ENCODE data around the gene DNER.

DNER gene

DNA sequence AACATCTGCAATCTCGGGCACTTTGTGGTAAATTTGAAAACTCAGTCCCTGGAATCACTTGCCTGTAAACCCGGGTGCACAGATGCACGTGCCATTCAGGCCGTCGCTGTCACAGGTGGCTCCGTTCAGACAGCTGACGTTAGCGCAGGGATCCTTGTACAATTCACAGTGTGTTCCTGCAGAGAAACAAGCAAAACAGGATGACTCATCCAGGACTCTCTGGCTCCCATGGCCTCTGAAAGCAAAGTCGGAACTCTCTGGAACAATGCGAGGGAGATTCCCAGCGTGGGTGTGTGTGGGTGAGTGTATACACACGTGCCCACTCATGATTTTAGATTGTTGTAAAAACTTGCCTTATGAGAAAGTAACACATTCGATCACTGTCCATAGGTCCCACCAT, 307.2 kb downstream of the DNER start:
- Histone ChIP-seq H3K4me1 (ENCODE audit: control insufficient read depth, insufficient read depth, low read length) (peaks cover 40% of the 10 kb centered on the region), H3K36me3 (ENCODE audit: insufficient read depth, low read length) (no peaks in the 10 kb centered on the region), H3K4me2 (ENCODE audit: low read length) (peak overlapping the region; percentile 36), H3K27me3 (ENCODE audit: control insufficient read depth, insufficient read depth, low read length) (no peaks in the 10 kb centered on the region), H3K9ac (ENCODE audit: low read depth, low read length) (peak overlapping the region; percentile 57), H3K4me3 (ENCODE audit: low read length) (no peak overlapping the region), H3K9me3 (replicated peaks; ENCODE audit: low read length) (no peaks in the 10 kb centered on the region)

DNA sequence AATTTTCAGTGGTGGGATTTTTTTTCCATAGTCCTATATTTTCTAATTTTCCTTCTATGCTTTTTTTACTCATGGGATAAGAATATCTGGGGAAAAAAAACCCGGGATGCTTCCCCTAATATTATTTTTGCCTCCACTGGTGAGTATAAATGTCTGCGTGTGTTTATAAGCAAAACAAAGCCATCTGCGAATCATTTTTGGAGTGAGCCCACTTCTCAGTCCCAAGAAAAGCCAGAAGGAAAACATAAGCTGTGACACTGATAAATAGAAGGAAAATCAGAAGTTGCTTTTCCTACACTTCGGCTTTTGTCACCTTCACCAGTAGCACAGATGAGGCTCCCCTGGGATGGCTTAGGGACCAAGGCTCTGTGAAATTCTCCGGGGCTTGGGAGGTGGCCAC, 308.6 kb downstream of the DNER start:
- Histone ChIP-seq H3K36me3 (ENCODE audit: insufficient read depth, low read length) (no peaks in the 10 kb centered on the region), H3K4me2 (ENCODE audit: low read length) (no peak overlapping the region), H3K9me3 (replicated peaks; ENCODE audit: low read length) (no peaks in the 10 kb centered on the region), H3K4me1 (ENCODE audit: control insufficient read depth, insufficient read depth, low read length) (peaks cover 40% of the 10 kb centered on the region), H3K4me3 (ENCODE audit: low read length) (no peak overlapping the region), H3K9ac (ENCODE audit: low read depth, low read length) (no peak overlapping the region), H3K27me3 (ENCODE audit: control insufficient read depth, insufficient read depth, low read length) (no peaks in the 10 kb centered on the region)

DNA sequence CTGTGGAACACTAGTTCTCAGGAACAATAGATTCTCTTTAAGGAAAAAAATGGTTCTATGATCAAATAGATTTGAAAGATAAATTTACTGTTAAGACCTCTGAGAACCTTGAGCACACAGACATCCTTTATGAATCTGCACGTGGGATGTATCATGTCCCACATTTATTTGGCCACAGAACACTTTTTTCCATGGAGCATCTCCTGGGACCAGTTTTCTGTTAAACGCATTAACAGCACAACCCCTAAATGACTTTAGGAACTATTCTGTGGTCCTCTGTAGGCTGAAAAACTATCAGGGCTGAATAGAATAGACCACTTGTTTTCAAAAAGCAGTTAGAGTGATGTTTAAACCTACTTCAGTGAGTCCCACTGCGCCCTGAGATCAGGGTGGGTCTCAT, 311.1 kb downstream of the DNER start:
- Histone ChIP-seq H3K36me3 (ENCODE audit: insufficient read depth, low read length) (no peaks in the 10 kb centered on the region), H3K9ac (ENCODE audit: low read depth, low read length) (no peak overlapping the region), H3K9me3 (replicated peaks; ENCODE audit: low read length) (no peaks in the 10 kb centered on the region), H3K27me3 (ENCODE audit: control insufficient read depth, insufficient read depth, low read length) (no peaks in the 10 kb centered on the region), H3K4me3 (ENCODE audit: low read length) (no peak overlapping the region), H3K4me1 (ENCODE audit: control insufficient read depth, insufficient read depth, low read length) (peaks cover 18% of the 10 kb centered on the region), H3K4me2 (ENCODE audit: low read length) (no peak overlapping the region)

DNA sequence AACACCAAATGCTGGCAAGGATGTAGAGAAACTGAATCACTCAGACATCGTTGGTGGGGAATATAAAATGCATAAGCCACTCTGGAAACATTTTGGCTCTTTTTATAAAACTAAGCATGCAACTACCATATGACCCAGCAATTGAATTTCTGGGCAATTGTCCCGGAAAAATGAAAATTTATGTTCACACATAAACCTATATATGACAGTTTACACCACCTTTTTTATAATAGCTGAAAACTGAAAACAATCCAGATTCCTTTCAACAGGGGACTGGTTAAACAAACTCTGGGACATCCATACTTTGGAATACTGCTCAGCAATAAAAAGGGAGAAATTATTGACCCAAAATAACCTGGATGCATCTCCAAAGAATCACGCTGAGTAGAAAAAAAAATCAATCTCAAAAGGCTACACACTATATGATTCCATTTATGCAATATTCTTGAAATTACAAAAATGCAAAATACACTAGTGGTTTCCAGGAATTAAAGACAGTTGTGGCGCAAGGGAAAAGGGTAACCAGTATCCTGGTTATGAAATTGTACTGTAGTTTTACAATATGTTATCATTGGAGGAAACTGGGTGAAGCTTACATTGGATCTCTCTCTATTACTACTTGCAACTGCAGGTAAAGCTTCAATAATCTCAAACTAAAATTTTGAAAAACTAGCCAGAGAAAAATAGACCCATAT, 313.0 kb downstream of the DNER start:
- no peaks in the 10 kb centered on the region for H3K36me3 ChIP-seq (ENCODE audit: insufficient read depth, low read length)
- H3K9ac ChIP-seq (ENCODE audit: low read depth, low read length): no peak overlapping the region
- no peaks in the 10 kb centered on the region for H3K9me3 ChIP-seq (replicated peaks; ENCODE audit: low read length)
- no peaks in the 10 kb centered on the region for H3K4me1 ChIP-seq (ENCODE audit: control insufficient read depth, insufficient read depth, low read length)
- no peak overlapping the region for H3K4me2 ChIP-seq (ENCODE audit: low read length)
- no peak overlapping the region for H3K4me3 ChIP-seq (ENCODE audit: low read length)
- H3K27me3 ChIP-seq (ENCODE audit: control insufficient read depth, insufficient read depth, low read length): no peaks in the 10 kb centered on the region

DNA sequence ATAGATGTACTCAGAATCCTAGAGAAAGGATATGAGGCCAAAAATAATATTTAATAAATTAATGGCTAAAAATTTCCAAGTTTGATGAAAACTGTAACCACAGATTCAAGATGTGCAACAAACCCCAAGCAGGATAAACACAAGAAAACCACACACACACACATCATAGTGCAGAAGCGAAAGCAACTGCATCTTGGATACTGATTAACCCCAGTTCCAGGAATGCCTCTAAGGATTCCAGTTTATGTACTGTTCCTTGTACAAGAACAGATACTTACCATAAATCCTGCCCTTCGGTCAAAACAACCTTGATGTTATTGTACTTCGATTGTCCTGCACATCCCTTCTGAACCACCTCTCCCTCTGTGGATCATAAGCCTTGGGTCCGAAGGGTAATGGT, 320.4 kb downstream of the DNER start:
- H3K9me3 ChIP-seq (replicated peaks; ENCODE audit: low read length): peaks cover 5% of the 10 kb centered on the region
- no peak overlapping the region for H3K4me3 ChIP-seq (ENCODE audit: low read length)
- no peak overlapping the region for H3K4me2 ChIP-seq (ENCODE audit: low read length)
- H3K27me3 ChIP-seq (ENCODE audit: control insufficient read depth, insufficient read depth, low read length): no peaks in the 10 kb centered on the region
- H3K9ac ChIP-seq (ENCODE audit: low read depth, low read length): no peak overlapping the region
- no peaks in the 10 kb centered on the region for H3K4me1 ChIP-seq (ENCODE audit: control insufficient read depth, insufficient read depth, low read length)
- no peaks in the 10 kb centered on the region for H3K36me3 ChIP-seq (ENCODE audit: insufficient read depth, low read length)

DNA sequence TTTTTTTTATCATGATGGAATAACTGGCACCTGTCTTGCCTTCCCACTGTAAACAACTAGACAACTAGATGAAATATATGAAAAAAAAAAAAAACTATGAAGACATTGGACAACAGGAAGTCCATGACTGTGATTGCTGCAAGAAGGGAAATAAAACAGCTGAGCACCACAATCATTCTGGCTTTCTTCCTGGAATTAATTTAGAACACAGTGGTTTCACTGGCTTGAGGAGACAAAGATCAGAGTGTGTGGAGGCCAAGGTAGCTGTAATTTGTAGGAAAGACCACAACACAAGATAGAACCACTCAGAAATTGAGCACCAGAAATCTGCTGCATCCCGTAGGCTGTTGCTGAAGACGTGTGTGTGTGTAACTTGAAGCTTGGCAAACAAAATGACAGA, 322.2 kb downstream of the DNER start:
- Histone ChIP-seq H3K27me3 (ENCODE audit: control insufficient read depth, insufficient read depth, low read length) (no peaks in the 10 kb centered on the region), H3K9ac (ENCODE audit: low read depth, low read length) (no peak overlapping the region), H3K36me3 (ENCODE audit: insufficient read depth, low read length) (no peaks in the 10 kb centered on the region), H3K4me2 (ENCODE audit: low read length) (no peak overlapping the region), H3K9me3 (replicated peaks; ENCODE audit: low read length) (peaks cover 5% of the 10 kb centered on the region), H3K4me1 (ENCODE audit: control insufficient read depth, insufficient read depth, low read length) (no peaks in the 10 kb centered on the region), H3K4me3 (ENCODE audit: low read length) (no peak overlapping the region)

DNA sequence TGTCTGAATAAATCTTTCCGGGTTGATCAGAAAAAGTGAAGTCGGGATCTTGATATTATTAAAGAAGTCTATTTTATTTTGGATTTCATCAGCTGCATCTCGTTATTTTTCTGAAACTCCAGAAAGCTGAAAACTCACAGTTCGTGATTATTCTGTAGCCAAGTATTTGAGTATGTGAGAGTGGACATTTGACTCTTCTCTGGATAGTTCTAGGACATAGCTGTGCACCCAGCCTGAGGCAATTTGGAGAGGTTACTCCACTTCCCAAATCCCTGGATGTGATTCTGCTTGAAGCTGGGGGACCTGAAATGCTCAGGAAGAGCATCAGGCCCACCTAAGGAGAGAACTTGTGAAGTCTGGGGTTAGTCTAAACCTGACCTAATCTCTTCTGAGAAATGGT, 325.6 kb downstream of the DNER start:
- Histone ChIP-seq H3K36me3 (ENCODE audit: insufficient read depth, low read length) (no peaks in the 10 kb centered on the region), H3K27me3 (ENCODE audit: control insufficient read depth, insufficient read depth, low read length) (no peaks in the 10 kb centered on the region), H3K9ac (ENCODE audit: low read depth, low read length) (no peak overlapping the region), H3K4me3 (ENCODE audit: low read length) (no peak overlapping the region), H3K4me1 (ENCODE audit: control insufficient read depth, insufficient read depth, low read length) (no peaks in the 10 kb centered on the region), H3K4me2 (ENCODE audit: low read length) (no peak overlapping the region), H3K9me3 (replicated peaks; ENCODE audit: low read length) (no peaks in the 10 kb centered on the region)

DNA sequence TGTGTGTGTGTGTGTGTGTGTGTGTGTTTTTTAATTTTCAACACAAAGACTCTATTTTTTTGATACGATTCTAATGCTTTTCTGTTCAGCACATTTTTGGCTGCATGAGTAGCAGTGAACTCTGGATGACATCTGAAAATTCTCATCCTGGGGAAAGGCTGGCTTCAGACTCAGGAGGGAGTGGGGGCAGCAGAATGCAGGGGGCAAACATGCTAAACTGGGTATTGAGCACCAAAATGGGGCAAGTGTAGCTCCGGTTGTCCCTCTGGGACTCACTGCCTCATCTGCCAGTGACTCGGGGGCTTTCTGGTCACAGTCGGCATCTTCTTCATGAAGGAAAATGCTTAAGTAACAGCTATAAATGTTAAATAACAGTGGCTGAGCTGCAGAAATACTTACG, 326.5 kb downstream of the DNER start:
- Histone ChIP-seq H3K4me2 (ENCODE audit: low read length) (no peak overlapping the region), H3K4me1 (ENCODE audit: control insufficient read depth, insufficient read depth, low read length) (no peaks in the 10 kb centered on the region), H3K9me3 (replicated peaks; ENCODE audit: low read length) (no peaks in the 10 kb centered on the region), H3K36me3 (ENCODE audit: insufficient read depth, low read length) (no peaks in the 10 kb centered on the region), H3K9ac (ENCODE audit: low read depth, low read length) (no peak overlapping the region), H3K27me3 (ENCODE audit: control insufficient read depth, insufficient read depth, low read length) (no peaks in the 10 kb centered on the region), H3K4me3 (ENCODE audit: low read length) (no peak overlapping the region)

DNA sequence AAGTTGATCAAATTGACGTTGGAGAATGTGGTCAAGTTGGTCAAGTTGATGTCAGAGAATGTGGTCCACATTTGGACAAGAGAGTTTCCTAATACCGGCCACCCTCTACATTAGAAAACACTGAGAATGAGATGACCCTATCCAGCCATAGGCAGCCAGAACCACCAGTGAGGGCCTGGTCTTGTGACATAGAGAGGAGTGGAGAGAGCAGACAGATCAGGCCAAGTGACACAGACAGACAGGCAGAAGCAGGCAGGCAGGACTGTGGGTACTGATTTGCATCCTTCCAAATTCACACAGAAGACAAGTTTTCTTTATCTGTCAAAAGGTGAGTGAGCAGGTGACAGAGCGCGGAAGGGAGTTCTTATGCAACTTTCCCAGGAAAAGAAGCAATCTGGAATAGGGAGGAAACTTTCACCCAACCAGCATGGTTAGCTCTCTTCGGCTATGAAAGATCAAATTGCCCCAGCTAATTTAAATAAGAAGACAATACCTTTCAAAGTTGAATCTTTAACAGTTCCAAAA, 334.2 kb downstream of the DNER start:
- Histone ChIP-seq H3K9ac (ENCODE audit: low read depth, low read length) (no peak overlapping the region), H3K4me2 (ENCODE audit: low read length) (no peak overlapping the region), H3K27me3 (ENCODE audit: control insufficient read depth, insufficient read depth, low read length) (no peaks in the 10 kb centered on the region), H3K36me3 (ENCODE audit: insufficient read depth, low read length) (no peaks in the 10 kb centered on the region), H3K9me3 (replicated peaks; ENCODE audit: low read length) (no peaks in the 10 kb centered on the region), H3K4me3 (ENCODE audit: low read length) (no peak overlapping the region), H3K4me1 (ENCODE audit: control insufficient read depth, insufficient read depth, low read length) (no peaks in the 10 kb centered on the region)

DNA sequence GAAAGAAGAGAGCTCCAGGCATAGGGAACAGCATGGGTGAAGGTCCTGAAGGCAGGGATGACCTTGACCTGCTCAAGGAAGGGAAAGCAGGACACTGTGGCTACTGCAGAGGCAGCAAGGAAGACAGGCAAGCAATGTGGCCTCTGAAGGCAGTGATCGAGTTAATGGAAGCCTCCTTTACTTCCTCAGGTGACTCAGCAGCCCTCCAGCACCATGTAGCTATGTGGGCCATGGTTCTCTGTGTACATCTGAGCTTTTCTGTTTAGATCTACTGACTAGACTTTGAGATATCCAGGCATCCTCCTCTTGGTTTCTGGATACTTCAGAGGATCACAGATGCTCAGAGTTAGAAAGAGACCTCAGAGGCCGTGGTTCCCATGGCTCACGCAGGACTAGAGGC, 336.0 kb downstream of the DNER start:
- Histone ChIP-seq H3K4me2 (ENCODE audit: low read length) (no peak overlapping the region), H3K36me3 (ENCODE audit: insufficient read depth, low read length) (no peaks in the 10 kb centered on the region), H3K27me3 (ENCODE audit: control insufficient read depth, insufficient read depth, low read length) (no peaks in the 10 kb centered on the region), H3K4me1 (ENCODE audit: control insufficient read depth, insufficient read depth, low read length) (no peaks in the 10 kb centered on the region), H3K4me3 (ENCODE audit: low read length) (no peak overlapping the region), H3K9me3 (replicated peaks; ENCODE audit: low read length) (no peaks in the 10 kb centered on the region), H3K9ac (ENCODE audit: low read depth, low read length) (no peak overlapping the region)

DNA sequence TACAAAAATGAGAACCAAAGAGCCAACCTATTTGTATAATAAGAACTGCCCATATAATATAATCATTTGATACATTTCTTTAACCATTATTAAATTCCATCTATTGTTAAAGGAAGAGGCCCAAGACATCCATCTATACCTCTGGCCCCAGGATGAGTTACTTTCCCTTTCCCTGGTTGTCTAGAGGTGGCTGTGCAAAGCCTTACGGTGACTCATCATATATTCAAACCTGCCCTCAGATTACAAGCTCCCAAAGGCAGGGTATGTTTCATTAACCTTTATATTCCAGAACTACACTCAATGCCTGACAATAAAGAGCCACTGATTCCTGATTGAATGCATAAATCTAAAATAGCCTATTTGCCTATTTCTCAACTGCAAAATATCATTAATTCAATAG, 337.5 kb downstream of the DNER start:
- Histone ChIP-seq H3K4me3 (ENCODE audit: low read length) (no peak overlapping the region), H3K36me3 (ENCODE audit: insufficient read depth, low read length) (no peaks in the 10 kb centered on the region), H3K9me3 (replicated peaks; ENCODE audit: low read length) (no peaks in the 10 kb centered on the region), H3K4me2 (ENCODE audit: low read length) (no peak overlapping the region), H3K9ac (ENCODE audit: low read depth, low read length) (no peak overlapping the region), H3K27me3 (ENCODE audit: control insufficient read depth, insufficient read depth, low read length) (no peaks in the 10 kb centered on the region), H3K4me1 (ENCODE audit: control insufficient read depth, insufficient read depth, low read length) (no peaks in the 10 kb centered on the region)

DNA sequence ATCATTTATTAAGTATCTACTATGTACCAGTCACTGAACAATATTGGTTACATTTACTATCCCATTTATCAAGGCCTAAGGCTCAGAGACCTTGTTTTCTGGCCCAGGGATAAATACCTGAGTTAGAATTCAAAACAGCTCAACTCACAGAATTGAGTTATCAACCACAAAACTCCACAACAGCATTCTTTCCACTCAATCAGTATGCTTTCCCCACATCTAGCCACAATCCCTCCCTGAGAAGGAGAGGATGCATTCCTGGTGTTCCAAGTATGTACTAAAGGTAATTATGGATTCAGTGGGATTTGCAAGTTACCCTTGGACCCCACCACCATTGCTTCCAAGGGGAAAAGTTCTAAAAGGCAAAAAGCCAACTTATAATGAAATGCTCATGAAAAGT, 339.1 kb downstream of the DNER start:
- no peaks in the 10 kb centered on the region for H3K36me3 ChIP-seq (ENCODE audit: insufficient read depth, low read length)
- no peak overlapping the region for H3K4me2 ChIP-seq (ENCODE audit: low read length)
- no peaks in the 10 kb centered on the region for H3K4me1 ChIP-seq (ENCODE audit: control insufficient read depth, insufficient read depth, low read length)
- no peaks in the 10 kb centered on the region for H3K27me3 ChIP-seq (ENCODE audit: control insufficient read depth, insufficient read depth, low read length)
- H3K4me3 ChIP-seq (ENCODE audit: low read length): no peak overlapping the region
- no peak overlapping the region for H3K9ac ChIP-seq (ENCODE audit: low read depth, low read length)
- no peaks in the 10 kb centered on the region for H3K9me3 ChIP-seq (replicated peaks; ENCODE audit: low read length)
